HepG2 (cell line): Measurements from ENCODE around the gene PODXL2. TPM values are rescaled to one million over a fixed set of nuclear protein-coding genes. Genes with fewer than 3 reads are reported as not detected.

Experiments used
- ATAC-seq: fragments of 200-7000 bp; cut with Tn5 transposase; 3 replicates; pipeline ENCODE4 v1.9.1; 2020; ENCODE audit warnings: mild to moderate bottlenecking, moderate library complexity
- BruUV-seq: library from RNA; stranded (reverse); fragments of 400-500 nt; replicated peaks from 2 replicates; lab custom pipeline; 2021; lab: Mats Ljungman, UMichigan
- CTCF ChIA-PET: fragments of 300-600 bp; formaldehyde crosslinking; extraction: SDS; loops from one replicate; lab custom pipeline; 2021; ENCODE audit warnings: low total read pairs, inconsistent platforms, low intra/inter-chr PET ratio; lab: Yijun Ruan, JAX
- POLR2A ChIA-PET: fragments of 350-600 bp; sonication (Branson Sonifier 250); formaldehyde crosslinking; loops from one replicate; lab custom pipeline; 2020; ENCODE audit warnings: antibody characterized with exemption, inconsistent platforms; lab: Yijun Ruan, JAX
- DNase-seq: peaks from one replicate; pipeline ENCODE4 v3.0.0-alpha.2; 2015; ENCODE audit warnings: low spot score
- FAIRE-seq: peaks from 3 replicates; lab custom pipeline; 2011; peaks lifted over from hg19 to GRCh38; lab: Jason Lieb, UNC
- H2AFZ ChIP-seq: one replicate; pipeline ENCODE4 v1.6.1; 2011; ENCODE audit warnings: low read length, inconsistent platforms
- H3K27ac ChIP-seq: fragments of 300-600 bp; 3 replicates; pipeline ENCODE4 v1.8.0; 2011; ENCODE audit warnings: mixed run types, mild to moderate bottlenecking, mixed read lengths, low read length, inconsistent platforms; ENCODE audit not compliant: insufficient read depth; ENCODE audit errors: extremely low read length
- H3K27me3 ChIP-seq, 2 experiments: fragments of 200-600 bp in 1 of 2; 2 replicates in 1 of 2; 3 replicates in 1 of 2; pipeline versions ENCODE4 v1.6.0 to v1.8.0; 2011; ENCODE audit warnings: low read length in 2 of 2, mild to moderate bottlenecking in 2 of 2, moderate library complexity in 2 of 2, inconsistent platforms in 1 of 2; ENCODE audit not compliant: insufficient read depth in 2 of 2, control insufficient read depth in 1 of 2
- H3K36me3 ChIP-seq, 2 experiments: fragments of 200-600 bp in 1 of 2; replicated peaks in 1 of 2; 2 replicates in 1 of 2; 3 replicates in 1 of 2; pipeline versions ENCODE4 v1.5.1 to v1.8.0; 2011; ENCODE audit warnings: low read length in 2 of 2, inconsistent platforms in 1 of 2; ENCODE audit not compliant: insufficient read depth in 2 of 2, control insufficient read depth in 1 of 2
- H3K4me1 ChIP-seq: 2 replicates; pipeline ENCODE4 v1.5.1; 2012; ENCODE audit warnings: low read length, inconsistent platforms; ENCODE audit not compliant: insufficient read depth
- H3K4me2 ChIP-seq: 2 replicates; pipeline ENCODE4 v1.6.0; 2011; ENCODE audit warnings: low read depth, low read length, inconsistent platforms
- H3K4me3 ChIP-seq, 3 experiments: fragments of 200-600 bp in 1 of 3; sonication (generic), shearing (Covaris generic) in 1 of 3; replicated peaks in 1 of 3; 2 replicates each; pipeline ENCODE4 v1.5.1; 2011 to 2016; ENCODE audit warnings: low read length in 3 of 3, inconsistent platforms in 2 of 3, low read depth in 2 of 3, mild to moderate bottlenecking in 2 of 3, control low read depth in 1 of 3, mixed read lengths in 1 of 3; ENCODE audit not compliant: insufficient read depth in 1 of 3
- H3K79me2 ChIP-seq: one replicate; pipeline ENCODE4 v1.6.1; 2011; ENCODE audit warnings: low read length, inconsistent platforms; ENCODE audit not compliant: insufficient read depth
- H3K9ac ChIP-seq: 2 replicates; pipeline ENCODE4 v1.6.0; 2011; ENCODE audit warnings: mild to moderate bottlenecking, low read depth, low read length, inconsistent platforms; ENCODE audit not compliant: insufficient read depth
- H3K9me3 ChIP-seq: 2 replicates; pipeline ENCODE4 v1.5.1; 2012; ENCODE audit warnings: mild to moderate bottlenecking, low read length
- H4K20me1 ChIP-seq: 2 replicates; pipeline ENCODE4 v1.6.0; 2011; ENCODE audit warnings: inconsistent platforms, mild to moderate bottlenecking, low read length, moderate library complexity; ENCODE audit not compliant: insufficient read depth
- BCL3 ChIP-seq: sonication (generic); formaldehyde crosslinking; IDR thresholded peaks from 2 replicates; pipeline ENCODE4 v1.5.1; 2020; ENCODE audit warnings: mild to moderate bottlenecking, missing genetic modification reagents, moderate library complexity
- CC2D1A ChIP-seq: sonication (generic); formaldehyde crosslinking; IDR thresholded peaks from 2 replicates; pipeline ENCODE4 v1.8.1; 2023; ENCODE audit warnings: mild to moderate bottlenecking, missing genetic modification reagents
- HNRNPL ChIP-seq: fragments of 200-400 bp; formaldehyde crosslinking; IDR thresholded peaks from 2 replicates; pipeline ENCODE4 v1.6.1; 2017; ENCODE audit warnings: mild to moderate bottlenecking, low read depth, low read length
- ISX ChIP-seq: sonication (generic); formaldehyde crosslinking; conservative IDR thresholded peaks from 2 replicates; pipeline ENCODE4 v1.5.0; 2020; ENCODE audit warnings: missing genetic modification reagents
- MTF1 ChIP-seq: sonication (generic); formaldehyde crosslinking; IDR thresholded peaks from 2 replicates; pipeline ENCODE4 v1.5.0; 2020; ENCODE audit warnings: missing genetic modification reagents
- MXI1 ChIP-seq: IDR thresholded peaks from 3 replicates; pipeline ENCODE4 v1.6.1; 2012; ENCODE audit warnings: low read depth, low read length, inconsistent platforms, borderline replicate concordance
- NCOR1 ChIP-seq: fragments of 200-600 bp; sonication (generic); IDR thresholded peaks from 2 replicates; pipeline ENCODE4 v1.7.0; 2017; ENCODE audit warnings: antibody characterized with exemption, low read length, borderline replicate concordance
- NFE2L1 ChIP-seq: sonication (generic); formaldehyde crosslinking; IDR thresholded peaks from 2 replicates; pipeline ENCODE4 v1.4.0; 2020; ENCODE audit warnings: missing genetic modification reagents, mild to moderate bottlenecking, borderline replicate concordance
- PAXIP1 ChIP-seq: sonication (generic); formaldehyde crosslinking; conservative IDR thresholded peaks from 2 replicates; pipeline ENCODE4 v1.4.0; 2020; ENCODE audit warnings: mild to moderate bottlenecking, missing genetic modification reagents, moderate library complexity
- POGZ ChIP-seq: sonication (generic); formaldehyde crosslinking; IDR thresholded peaks from 2 replicates; pipeline ENCODE4 v1.4.0; 2020; ENCODE audit warnings: mild to moderate bottlenecking, missing genetic modification reagents
- SRSF9 ChIP-seq: fragments of 200-400 bp; formaldehyde crosslinking; IDR thresholded peaks from 2 replicates; pipeline ENCODE4 v1.6.1; 2018; ENCODE audit warnings: borderline replicate concordance, mild to moderate bottlenecking, low read depth, low read length; ENCODE audit not compliant: insufficient read depth, poor library complexity, severe bottlenecking
- TRIM24 ChIP-seq: sonication (generic); formaldehyde crosslinking; IDR thresholded peaks from 2 replicates; pipeline ENCODE4 v1.8.0; 2022; ENCODE audit warnings: mild to moderate bottlenecking, missing genetic modification reagents
- ZNF788 ChIP-seq: sonication (generic); formaldehyde crosslinking; IDR thresholded peaks from 2 replicates; pipeline ENCODE4 v1.5.0; 2020; ENCODE audit warnings: mild to moderate bottlenecking, missing genetic modification reagents, borderline replicate concordance
- WGBS: methylation state at CpG from one replicate; pipeline ENCODE4 v1.1.6; 2017; ENCODE audit warnings: low lambda C conversion rate; 5-methylcytosine and 5-hydroxymethylcytosine counted together
- in situ Hi-C: cut with HindIII; loops from 2 replicates; pipeline ENCODE4 v1.10.0; 2017; ENCODE audit warnings: low pct_unique_long_range_greater_than_20kb; ENCODE audit not compliant: extremely low pct_ligation_motif_present
- intact Hi-C: fragments of 100-400 bp; cut with micrococcal nuclease; formaldehyde crosslinking; loops from one replicate; pipeline ENCODE4 v1.10.0; 2022; ENCODE audit not compliant: unreplicated experiment
- polyA plus RNA-seq, 8 experiments: library from polyadenylated mRNA; depleted of rRNA in 3 of 8; stranded (reverse) in 7 of 8; unstranded in 1 of 8; fragments of >200 nt; fragmentation: Illumina TruSeq in 4 of 8; extraction: Trizol in 4 of 8; gene quantifications; 2 replicates each; pipeline versions ENCODE4 v1.2.1 to v1.2.3, GENCODE V29; 2011 to 2016; ENCODE audit warnings: low read depth in 4 of 8, missing spikeins in 1 of 8, mixed read lengths in 1 of 8; ENCODE audit not compliant: insufficient read depth in 1 of 8
- total RNA-seq, 5 experiments: library from RNA; depleted of rRNA; stranded (reverse); fragments of >200 nt; fragmentation: Illumina TruSeq; extraction: Trizol; gene quantifications; 2 replicates each; pipeline ENCODE4 v1.2.3, GENCODE V29; 2016; ENCODE audit warnings: low read depth in 1 of 5

The PODXL2 gene
- total and polyA plus RNA-seq, 2 of the 13 experiments (the other 11 are each of a cell fraction or from before 2014, with no cell fraction given): 20.4 to 25.1 TPM

GRCh38 chr3:127637971-127638370, 9.0 kb downstream of the PODXL2 start:
- Histone ChIP-seq H2AFZ (no peak overlapping the region), H3K4me3 (no peak overlapping the region), H3K27me3 (no peaks in the 10 kb centered on the region), H3K9ac (no peak overlapping the region), H3K36me3 (peaks cover 0 to 3% of the 10 kb centered on the region in 2 experiments; a peak in 1 of 5 replicates), H3K4me1 (no peaks in the 10 kb centered on the region), H3K27ac (no peak overlapping the region), H3K4me2 (no peak overlapping the region), H3K79me2 (no peaks in the 10 kb centered on the region), H4K20me1 (no peaks in the 10 kb centered on the region), H3K9me3 (no peaks in the 10 kb centered on the region)
- BruUV-seq: no TSS peak
- CTCF ChIA-PET: no interaction called here
- FAIRE-seq (no peak), ATAC-seq (no peak), DNase-seq (no peak)
- in situ Hi-C loops: no loop called here
- intact Hi-C loops: no loop called here
- TF ChIP-seq TRIM24 (CRISPR knock-in tag) (no peak), BCL3 (CRISPR knock-in tag) (no peak), ZNF788 (CRISPR knock-in tag) (no peak), MXI1 (no peak), SRSF9 (no peak)
- POLR2A ChIA-PET: no interaction called here

GRCh38 chr3:127639173-127640041, 10.4 kb downstream of the PODXL2 start:
- no peaks in the 10 kb centered on the region for H3K27me3 ChIP-seq
- no peak for FAIRE-seq
- POLR2A ChIA-PET: no interaction called here
- no peak overlapping the region for H3K4me2 ChIP-seq
- H3K79me2 ChIP-seq: no peaks in the 10 kb centered on the region
- H3K4me3 ChIP-seq: no peak overlapping the region
- no peak overlapping the region for H3K27ac ChIP-seq
- H3K9me3 ChIP-seq: no peaks in the 10 kb centered on the region
- H4K20me1 ChIP-seq: no peaks in the 10 kb centered on the region
- no TSS peak for BruUV-seq
- intact Hi-C loops: no loop called here
- 95% methylated on average over 4 of the region's 5 CpGs for WGBS
- DNase-seq: no peak
- no peak overlapping the region for H3K9ac ChIP-seq
- no peak overlapping the region for H2AFZ ChIP-seq
- peaks cover 0 to 3% of the 10 kb centered on the region in 2 experiments; a peak in 1 of 5 replicates for H3K36me3 ChIP-seq
- CTCF ChIA-PET: no interaction called here
- no peaks in the 10 kb centered on the region for H3K4me1 ChIP-seq
- ATAC-seq: no peak
- in situ Hi-C loops: no loop called here
- no peak for TF ChIP-seq CC2D1A
- TF ChIP-seq NFE2L1 (CRISPR knock-in tag): no peak
- no peak for TF ChIP-seq HNRNPL
- no peak for TF ChIP-seq ISX
- TF ChIP-seq NCOR1: no peak
- TF ChIP-seq POGZ (CRISPR knock-in tag): no peak
- TF ChIP-seq PAXIP1 (CRISPR knock-in tag): no peak
- TF ChIP-seq MTF1 (CRISPR knock-in tag): no peak
